HG02943 (cell line): ENCODE results near the gene ITGB5.
A peak's percentile ranks its signal among the peaks of the same experiment; 100 is the strongest.
"Not testable (repeated sequence)": the region's sequence is repeated elsewhere in the genome, so short reads cannot be mapped to it uniquely, and the experiment has no call there.

Experiments
- ATAC-seq: cut with Tn5 transposase; IDR thresholded peaks from one replicate; pipeline ENCODE4 v1.9.1; 2021; ENCODE audit warnings: mild to moderate bottlenecking, low read depth, moderate library complexity; ENCODE audit not compliant: unreplicated experiment

ITGB5 gene

GRCh38 chr3:124839896-124840295, 47.3 kb downstream of the ITGB5 start:
- ATAC-seq, result no peak

- no peak for ATAC-seq
Measured at GRCh38 chr3:124838963-124839362, 48.2 kb downstream of the ITGB5 start.

- no peak for ATAC-seq
Measured at GRCh38 chr3:124837730-124838186, 49.4 kb downstream of the ITGB5 start.

- ATAC-seq, result no peak
Measured at GRCh38 chr3:124837065-124837464, 50.1 kb downstream of the ITGB5 start.

- no peak for ATAC-seq
Measured at GRCh38 chr3:124836448-124836847, 50.7 kb downstream of the ITGB5 start.

GRCh38 chr3:124834723-124835718, 52.1 kb downstream of the ITGB5 start:
- ATAC-seq, result peak; percentile 88

- no peak for ATAC-seq
Measured at GRCh38 chr3:124833710-124834332, 53.3 kb downstream of the ITGB5 start.

GRCh38 chr3:124832782-124833709, 54.1 kb downstream of the ITGB5 start:
- no peak for ATAC-seq

- no peak for ATAC-seq
Measured at GRCh38 chr3:124831628-124832199, 55.5 kb downstream of the ITGB5 start.

GRCh38 chr3:124829819-124830554, 57.2 kb downstream of the ITGB5 start:
- no peak for ATAC-seq

- ATAC-seq, result no peak
Measured at GRCh38 chr3:124829178-124829818, 57.9 kb downstream of the ITGB5 start.

GRCh38 chr3:124827476-124828206, 59.5 kb downstream of the ITGB5 start:
- ATAC-seq, result not testable (repeated sequence)

- ATAC-seq, result no peak
Measured at GRCh38 chr3:124826703-124827102, 60.5 kb downstream of the ITGB5 start.

GRCh38 chr3:124824286-124824915, 62.8 kb downstream of the ITGB5 start:
- no peak for ATAC-seq

- no peak for ATAC-seq
Measured at GRCh38 chr3:124823648-124824047, 63.5 kb downstream of the ITGB5 start.

GRCh38 chr3:124823206-124823605, 64.0 kb downstream of the ITGB5 start:
- ATAC-seq, result no peak

GRCh38 chr3:124821356-124821755, 65.8 kb downstream of the ITGB5 start:
- ATAC-seq, result no peak
